SU-DHL-6 (cell line): ENCODE results near the gene MRPL39.

Experiments
- EZH2phosphoT487 ChIP-seq: fragments of 200-600 bp; sonication (generic), shearing (Covaris generic); conservative IDR thresholded peaks from 2 replicates; pipeline ENCODE4 v1.6.1; 2018; ENCODE audit warnings: mild to moderate bottlenecking, antibody characterized with exemption, low read length, moderate library complexity, mixed read lengths
- TF ChIP-seq, protein P1 (sequence below): fragments of 200-600 bp; sonication (generic); IDR thresholded peaks from one replicate; pipeline ENCODE4 v1.5.1; 2017; ENCODE audit warnings: antibody characterized with exemption, mild to moderate bottlenecking, low read length, moderate library complexity; ENCODE audit not compliant: insufficient read depth, poor library complexity, severe bottlenecking

DNA sequence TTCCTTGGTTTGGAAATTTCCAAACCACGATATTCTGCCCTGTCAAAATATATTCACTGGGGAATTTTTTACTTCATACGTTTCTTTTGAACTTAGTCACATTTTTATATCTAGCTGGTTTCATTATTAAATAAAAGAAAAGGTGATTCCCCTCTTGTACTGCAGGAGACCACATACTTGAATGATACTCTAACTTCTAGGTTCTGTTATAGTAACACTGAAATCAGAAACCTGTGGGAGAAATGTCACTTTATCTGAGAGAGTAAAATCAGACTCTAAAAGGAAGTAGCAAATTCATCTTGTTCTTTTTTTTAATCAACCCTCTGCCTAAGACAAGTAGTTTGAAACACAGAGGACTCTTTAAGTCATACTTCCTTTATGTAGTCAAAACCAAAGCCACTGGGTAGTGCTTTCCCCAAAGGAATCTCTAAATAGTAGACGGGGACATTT lies 34.4 kb downstream of the MRPL39 start:
- TF ChIP-seq, protein P1, sequence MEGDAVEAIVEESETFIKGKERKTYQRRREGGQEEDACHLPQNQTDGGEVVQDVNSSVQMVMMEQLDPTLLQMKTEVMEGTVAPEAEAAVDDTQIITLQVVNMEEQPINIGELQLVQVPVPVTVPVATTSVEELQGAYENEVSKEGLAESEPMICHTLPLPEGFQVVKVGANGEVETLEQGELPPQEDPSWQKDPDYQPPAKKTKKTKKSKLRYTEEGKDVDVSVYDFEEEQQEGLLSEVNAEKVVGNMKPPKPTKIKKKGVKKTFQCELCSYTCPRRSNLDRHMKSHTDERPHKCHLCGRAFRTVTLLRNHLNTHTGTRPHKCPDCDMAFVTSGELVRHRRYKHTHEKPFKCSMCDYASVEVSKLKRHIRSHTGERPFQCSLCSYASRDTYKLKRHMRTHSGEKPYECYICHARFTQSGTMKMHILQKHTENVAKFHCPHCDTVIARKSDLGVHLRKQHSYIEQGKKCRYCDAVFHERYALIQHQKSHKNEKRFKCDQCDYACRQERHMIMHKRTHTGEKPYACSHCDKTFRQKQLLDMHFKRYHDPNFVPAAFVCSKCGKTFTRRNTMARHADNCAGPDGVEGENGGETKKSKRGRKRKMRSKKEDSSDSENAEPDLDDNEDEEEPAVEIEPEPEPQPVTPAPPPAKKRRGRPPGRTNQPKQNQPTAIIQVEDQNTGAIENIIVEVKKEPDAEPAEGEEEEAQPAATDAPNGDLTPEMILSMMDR, result no peak
- no peak for TF ChIP-seq EZH2phosphoT487
